Thyroid gland (tissue), 4 donors: ENCODE measurements around the gene CYP4F2.
"Not testable (repeated sequence)": the region's sequence is repeated elsewhere in the genome, so short reads cannot be mapped to it uniquely, and the experiment has no call there.

Experiments used
- CTCF ChIP-seq, 6 experiments: fragments of 200-600 bp in 3 of 6; fragments of 450-650 bp in 3 of 6; sonication (generic) in 3 of 6; IDR thresholded peaks; one replicate each; pipeline ENCODE4 v1.5.1; 2016 to 2019; ENCODE audit warnings: antibody characterized with exemption in 6 of 6, mild to moderate bottlenecking in 2 of 6, inconsistent platforms in 1 of 6, moderate library complexity in 1 of 6
- POLR2A ChIP-seq, 2 donors: fragments of 450-650 bp; IDR thresholded peaks; one replicate each; pipeline ENCODE4 v1.6.1; 2017; ENCODE audit warnings: antibody characterized with exemption in 2 of 2, mild to moderate bottlenecking in 2 of 2, moderate library complexity in 1 of 2

GRCh38 chr19:15843894-15844222 lies 54.0 kb downstream of the CYP4F2 start:
- not testable (repeated sequence) for TF ChIP-seq CTCF, POLR2A (IDR thresholded peaks at IDR 0.05)
